Activated CD4-positive, alpha-beta T cell treated with anti-CD3 and anti-CD28 coated beads, Interleukin-2, amount 50 U/mL, for 16 hours (primary cell): Measurements from ENCODE around the gene MSMO1.
"Not testable (repeated sequence)": the region's sequence is repeated elsewhere in the genome, so short reads cannot be mapped to it uniquely, and the experiment has no call there.

Experiments used
- DNase-seq: peaks from one replicate; pipeline ENCODE4 v3.0.0-alpha.2; 2020

The MSMO1 gene

DNA sequence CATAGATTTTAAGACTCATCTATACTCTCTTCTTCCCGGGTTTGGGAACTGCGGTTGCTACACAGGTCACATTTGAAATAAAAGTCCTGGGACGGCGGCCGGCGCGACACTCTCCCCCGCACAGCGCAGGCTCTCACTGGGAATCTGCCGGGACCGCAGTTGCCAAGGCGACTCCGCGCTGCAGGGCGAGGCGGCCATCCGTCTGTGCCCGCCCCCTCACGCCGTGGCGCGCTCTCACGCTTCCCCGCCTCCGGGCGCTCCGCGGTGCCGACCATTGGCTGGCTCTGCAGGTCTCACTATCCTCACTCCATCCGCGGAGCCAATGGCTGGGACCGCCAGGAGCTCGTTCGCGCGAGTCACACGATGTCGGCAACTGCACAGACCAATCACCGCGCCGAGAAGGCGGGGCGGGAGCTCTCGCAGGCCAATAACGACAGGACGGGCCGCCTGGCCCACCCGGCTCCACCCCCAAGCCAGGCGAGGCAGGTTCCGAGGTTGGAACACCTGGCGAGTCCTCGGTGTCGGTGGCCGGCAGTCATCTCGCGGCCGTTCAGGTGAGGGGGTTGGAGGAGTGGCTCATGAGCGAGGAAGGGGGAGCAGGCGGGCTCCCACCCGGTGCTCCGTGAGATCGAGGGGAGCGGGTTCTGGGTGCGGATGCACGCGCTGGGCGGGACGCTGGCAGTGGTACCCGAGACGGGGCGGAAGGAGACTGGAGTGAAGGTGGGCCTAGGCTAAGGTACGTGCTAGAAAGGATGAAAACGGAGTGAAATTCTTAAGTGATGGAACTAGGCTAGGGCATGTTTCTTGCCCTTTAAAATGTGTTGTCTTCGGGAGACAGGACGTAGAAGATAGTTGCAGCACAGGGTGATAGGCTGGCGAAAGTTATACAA is at the start of gene MSMO1:
Gene MSMO1 (plus strand): TSS at position 459 of the 890 bp plus-strand sequence. CDS start 5,702 bp downstream, outside the sequence.
- DNase-seq: peak; percentile 99

GRCh38 chr4:165279531-165279930 is 47.9 kb upstream of the MSMO1 start:
- not testable (repeated sequence) for DNase-seq

GRCh38 chr4:165284697-165285096 is 42.8 kb upstream of the MSMO1 start:
- DNase-seq: not testable (repeated sequence)

- DNase-seq: not testable (repeated sequence)
Observed at GRCh38 chr4:165286619-165287340, 40.7 kb upstream of the MSMO1 start.

- DNase-seq: no peak
Observed at GRCh38 chr4:165288226-165288625, 39.2 kb upstream of the MSMO1 start.

GRCh38 chr4:165288639-165289422 is 38.6 kb upstream of the MSMO1 start:
- DNase-seq: no peak

- no peak for DNase-seq
Observed at GRCh38 chr4:165289423-165289785, 38.1 kb upstream of the MSMO1 start.

- DNase-seq: no peak
Observed at GRCh38 chr4:165293061-165293460, 34.4 kb upstream of the MSMO1 start.

DNA sequence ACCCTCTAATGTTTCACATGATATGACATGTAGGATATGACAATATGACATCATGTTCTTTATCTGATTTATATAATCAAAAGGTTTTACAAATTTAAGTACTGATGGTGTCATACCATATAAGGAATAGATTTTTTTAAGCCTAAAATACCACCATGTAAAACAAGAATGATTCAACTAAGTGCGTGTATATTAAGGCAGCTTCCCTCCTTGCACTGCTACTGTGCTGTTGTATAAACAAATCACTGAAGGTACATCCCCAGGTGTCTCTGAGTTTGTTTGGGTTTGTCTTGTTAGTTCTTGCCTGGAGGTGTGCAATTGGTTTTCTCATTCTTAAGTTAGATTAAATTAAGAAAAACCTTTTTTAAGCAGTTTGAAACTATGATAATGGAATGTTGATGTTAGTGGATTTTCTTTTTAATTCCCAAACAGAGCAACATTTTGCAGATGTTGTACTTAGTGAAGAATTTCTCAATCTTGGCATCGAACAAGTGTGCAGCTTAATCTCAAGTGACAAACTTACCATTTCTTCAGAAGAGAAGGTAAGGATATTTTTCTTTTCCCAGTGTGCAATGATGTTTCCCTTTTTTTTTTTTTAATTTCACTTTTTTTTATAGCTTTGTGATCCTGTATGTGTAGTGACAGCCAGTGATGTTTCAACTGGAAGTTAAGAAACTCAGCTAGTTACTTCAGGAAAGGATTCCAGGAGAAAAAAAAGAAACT is 33.4 kb upstream of the MSMO1 start:
- no peak for DNase-seq

GRCh38 chr4:165294907-165295306 is 32.6 kb upstream of the MSMO1 start:
- peak; percentile 11 for DNase-seq

GRCh38 chr4:165297626-165298025 is 29.8 kb upstream of the MSMO1 start:
- DNase-seq: no peak

DNA sequence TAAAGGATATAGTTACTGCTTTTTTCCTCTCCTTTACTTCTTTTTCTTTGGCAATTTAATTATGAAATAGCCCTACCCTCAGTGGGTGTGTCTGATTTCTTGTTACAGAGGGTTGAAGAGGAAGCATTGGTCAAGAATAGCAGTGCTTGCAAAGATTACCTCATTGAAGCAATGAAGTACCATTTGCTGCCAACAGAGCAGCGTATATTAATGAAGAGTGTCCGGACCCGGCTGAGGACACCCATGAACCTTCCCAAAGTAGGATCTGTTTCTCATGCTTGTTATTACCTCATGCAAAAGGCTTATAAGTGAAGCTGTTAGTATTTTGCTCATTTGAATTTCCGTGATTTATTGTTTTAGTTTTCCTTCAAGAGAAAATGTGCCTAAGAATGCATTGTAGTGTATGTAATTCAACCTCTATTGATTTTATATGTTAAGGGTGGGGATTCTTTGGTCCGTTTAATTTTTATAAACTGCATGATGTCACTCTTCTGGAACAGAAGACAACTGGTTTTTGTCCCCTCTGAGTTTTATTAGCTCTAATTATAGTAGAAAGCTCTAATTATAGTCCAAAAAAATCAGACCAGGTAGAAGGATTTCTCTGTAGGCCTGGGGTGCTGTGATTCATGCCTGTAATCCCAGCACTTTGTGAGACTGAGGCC is 27.9 kb upstream of the MSMO1 start:
- DNase-seq: no peak

GRCh38 chr4:165301833-165302232 is 25.6 kb upstream of the MSMO1 start:
- peak; percentile 32 for DNase-seq

DNA sequence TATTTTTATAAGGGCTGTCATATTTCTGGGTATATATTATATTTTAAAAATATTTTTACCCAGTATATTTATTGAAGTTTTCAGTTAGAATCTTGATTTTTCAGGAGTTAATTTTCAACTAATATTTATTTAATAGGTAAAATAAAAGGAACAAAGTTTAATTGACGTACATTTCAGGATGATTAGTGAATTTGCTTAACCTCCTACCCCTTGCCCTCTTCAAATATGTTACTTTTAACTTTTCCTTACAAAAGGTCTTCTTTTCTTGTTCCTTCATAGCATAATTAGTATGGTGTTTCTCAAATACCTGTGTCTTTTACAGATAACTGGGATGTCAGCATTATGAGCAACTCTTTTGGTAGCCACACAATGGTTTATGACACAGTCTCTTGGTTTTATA is 24.8 kb upstream of the MSMO1 start:
- no peak for DNase-seq

DNA sequence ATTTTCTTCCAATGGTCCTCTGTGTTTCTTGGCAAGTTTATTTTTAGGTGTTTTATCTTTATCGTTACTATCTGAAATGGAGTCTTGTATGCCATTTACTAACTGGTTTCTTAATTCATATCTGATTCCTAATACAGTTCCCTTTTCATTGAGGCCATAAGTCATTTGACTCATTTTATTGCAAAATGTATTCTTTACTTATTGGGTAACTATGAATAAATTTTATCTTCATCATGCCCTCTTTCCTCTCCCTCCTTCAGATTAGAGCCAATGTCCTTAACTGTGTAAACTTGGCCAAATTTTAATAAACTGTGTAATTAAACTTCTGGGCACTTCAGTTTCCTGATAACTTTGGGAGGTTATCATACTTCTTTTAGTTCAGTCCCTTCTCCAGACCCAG is 19.3 kb upstream of the MSMO1 start:
- no peak for DNase-seq

DNA sequence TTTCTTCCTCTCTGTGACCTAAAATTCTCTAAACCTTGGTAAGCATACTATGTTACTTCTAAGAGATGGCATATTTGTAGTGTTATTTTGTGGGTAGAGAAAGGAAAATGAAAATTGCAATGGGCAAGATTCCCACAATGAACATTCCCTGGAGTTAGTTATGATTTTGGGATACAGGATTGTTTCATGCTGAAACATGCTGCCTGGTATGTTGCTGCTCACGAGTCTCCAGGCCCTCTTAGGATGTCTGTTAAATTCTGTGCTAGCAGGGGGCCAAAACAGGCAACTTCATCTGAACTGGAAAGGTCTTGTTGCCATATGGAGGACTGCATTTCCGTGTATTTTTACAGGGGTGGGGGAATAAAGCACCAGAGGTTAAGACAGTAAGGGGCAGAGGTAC is 18.9 kb upstream of the MSMO1 start:
- DNase-seq: no peak

DNA sequence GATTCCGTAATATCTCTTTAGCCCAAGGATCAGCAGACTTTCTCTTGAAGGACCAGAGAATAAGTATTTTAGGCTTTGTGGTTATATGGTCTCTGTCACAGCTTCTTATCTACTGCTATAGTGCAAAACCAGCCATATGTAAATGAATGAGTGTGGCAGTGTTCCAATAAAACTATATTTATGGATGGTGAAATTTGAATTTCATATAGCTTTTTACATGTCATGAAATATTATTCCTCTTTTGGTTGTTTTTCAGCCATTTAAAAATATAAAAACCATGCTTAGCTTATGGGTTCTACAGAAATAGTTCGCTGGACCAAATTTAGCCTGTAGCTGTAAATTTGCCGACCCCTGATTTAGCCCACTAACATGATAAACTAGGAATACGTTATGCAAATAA is 18.0 kb upstream of the MSMO1 start:
- DNase-seq: no peak

DNA sequence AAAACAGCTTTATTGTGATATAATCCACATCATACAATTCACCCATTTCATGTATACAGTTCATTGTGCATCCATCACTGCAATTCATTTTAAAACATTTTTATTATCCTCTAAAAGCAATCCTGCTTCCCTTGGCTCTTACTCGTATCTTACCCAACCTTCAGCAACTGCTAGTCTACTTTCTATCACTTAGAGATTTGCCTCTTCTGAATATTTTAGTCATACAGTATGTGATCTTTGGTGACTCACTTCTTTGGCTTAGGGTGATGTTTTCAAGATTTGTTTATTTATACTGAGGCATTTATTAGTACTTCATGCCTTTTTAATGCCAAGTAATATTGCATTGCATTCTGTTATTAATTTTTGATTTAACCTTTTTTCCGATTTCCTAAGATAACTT is 15.0 kb upstream of the MSMO1 start:
- no peak for DNase-seq

DNA sequence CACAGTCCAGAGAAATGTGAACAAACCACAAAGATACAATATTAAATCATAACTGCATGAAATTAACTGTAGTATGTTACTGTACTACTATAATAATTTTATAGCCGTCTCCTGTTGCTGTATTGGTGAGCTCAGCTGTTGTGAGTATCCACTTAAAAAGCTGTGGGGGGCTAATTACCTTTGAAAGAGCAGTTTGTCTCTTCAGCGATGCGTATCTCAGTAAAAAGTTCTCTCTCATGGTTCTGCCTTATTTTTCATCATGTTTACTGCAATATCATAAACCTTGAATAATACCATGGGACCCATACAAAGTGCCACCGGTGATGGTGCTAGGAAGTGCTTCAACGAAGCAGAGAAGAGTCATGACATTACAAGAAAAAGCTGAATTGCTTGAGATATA is 8.4 kb upstream of the MSMO1 start:
- no peak for DNase-seq

GRCh38 chr4:165319509-165319908 is 8.0 kb upstream of the MSMO1 start:
- no peak for DNase-seq

DNA sequence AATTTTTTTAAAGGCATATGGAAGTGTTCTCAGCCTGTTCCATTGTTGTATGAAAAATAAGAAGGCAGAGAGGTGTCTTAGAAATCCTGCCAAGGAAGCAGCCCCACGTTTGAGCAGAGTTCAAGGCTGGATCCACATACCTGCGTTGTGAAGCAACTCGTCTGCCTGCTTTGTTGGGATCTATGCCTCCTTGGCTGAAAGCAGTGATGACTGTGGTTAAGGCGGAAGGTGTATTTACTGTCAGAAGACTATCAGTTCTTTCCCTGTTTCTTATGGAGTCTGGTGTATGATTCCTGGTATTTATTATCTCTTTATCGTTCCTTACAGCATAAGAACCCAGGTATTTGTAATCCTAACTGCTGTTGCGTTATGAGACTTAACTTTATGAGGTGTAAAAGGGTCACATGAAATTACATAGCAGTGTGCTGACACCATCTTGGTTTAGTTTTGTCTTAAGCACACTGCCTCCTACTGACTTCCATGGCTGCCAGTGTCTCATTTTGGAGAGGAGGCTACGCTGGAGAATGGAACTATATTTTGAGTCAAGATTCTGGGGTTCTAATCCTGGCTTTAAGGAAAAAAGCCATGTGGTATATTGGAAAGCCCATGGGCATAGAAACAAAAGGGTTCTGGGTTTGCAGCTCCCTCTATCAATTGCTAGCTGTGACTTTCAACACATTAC is 3.1 kb upstream of the MSMO1 start:
- no peak for DNase-seq

DNA sequence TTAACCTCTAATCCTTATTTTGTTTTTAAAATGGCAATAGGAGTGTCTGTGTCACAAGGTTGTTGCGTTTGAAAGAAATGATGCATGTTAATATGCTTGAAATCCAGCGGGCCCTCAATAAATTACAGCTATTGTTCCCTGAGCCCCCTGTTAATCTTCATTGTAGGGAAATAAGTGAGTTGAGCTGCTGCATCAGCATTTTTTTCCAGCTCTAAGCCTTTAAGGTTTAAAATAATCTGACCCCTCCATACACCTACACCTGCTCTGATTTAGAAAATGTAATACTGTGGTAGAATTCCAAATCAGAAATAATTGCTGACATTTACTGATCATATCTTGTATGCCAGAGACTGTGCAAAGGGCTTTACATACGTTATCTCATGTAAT is 2.6 kb upstream of the MSMO1 start:
- no peak for DNase-seq
